Measurements from ENCODE around the gene ALG3.

ALG3 gene

DNA sequence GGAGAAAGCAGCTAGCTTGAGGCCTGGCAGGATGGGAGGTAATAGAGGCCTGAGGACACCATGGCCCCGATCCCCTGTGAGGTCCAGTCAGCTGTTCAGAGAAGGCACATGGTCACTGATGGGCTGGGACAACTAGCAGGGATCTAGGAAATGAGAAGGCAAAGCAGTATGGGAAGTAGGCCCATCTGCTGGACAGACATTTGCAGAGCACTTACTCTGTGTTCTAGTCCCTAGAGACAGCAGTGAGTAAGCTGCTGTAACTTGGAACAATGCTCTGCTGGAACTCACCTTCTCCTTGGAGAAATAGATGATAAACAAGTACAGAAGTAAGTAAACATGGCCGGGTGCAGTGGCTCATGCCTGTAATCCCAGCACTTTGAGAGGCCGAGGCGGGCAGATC is 34.2 kb upstream of the ALG3 start:
- Histone ChIP-seq H2AFZ (ENCODE audit: low read length) (no peak overlapping the region), H3K4me3 (ENCODE audit: low read length) (no peak overlapping the region), H3K9ac (ENCODE audit: low read length) (no peak overlapping the region), H4K20me1 (ENCODE audit: insufficient read depth, low read length) (no peaks in the 10 kb centered on the region), H3K27me3 (replicated peaks; ENCODE audit: insufficient read depth, low read length) (peaks cover 45% of the 10 kb centered on the region), H3K4me1 (ENCODE audit: low read length) (no peaks in the 10 kb centered on the region), H3K79me2 (ENCODE audit: low read length) (no peaks in the 10 kb centered on the region), H3K9me2 (replicated peaks; ENCODE audit: insufficient read depth, low read length) (no peaks in the 10 kb centered on the region), H3F3A (ENCODE audit: insufficient read depth, low read length) (no peaks in the 10 kb centered on the region), H3K27ac (ENCODE audit: low read length) (no peak overlapping the region), H3K36me3 (replicated peaks; ENCODE audit: insufficient read depth, low read length) (no peaks in the 10 kb centered on the region), H3K9me3 (replicated peaks; ENCODE audit: insufficient read depth, low read length) (no peaks in the 10 kb centered on the region), H3K4me2 (ENCODE audit: low read depth, low read length) (no peak overlapping the region)
- no peak for DNase-seq
- no peak for TF ChIP-seq EZH2 (optimal IDR thresholded peaks at IDR 0.05; ENCODE audit: low read depth, low read length)
- TF ChIP-seq EZH2phosphoT487 (IDR thresholded peaks at IDR 0.05; ENCODE audit: low read length) = no peak
- TF ChIP-seq CTCF (IDR thresholded peaks at IDR 0.05; ENCODE audit: low read length) = no peak

- H3K36me3 ChIP-seq (replicated peaks; ENCODE audit: insufficient read depth, low read length) = no peaks in the 10 kb centered on the region
- H3K4me2 ChIP-seq (ENCODE audit: low read depth, low read length) = no peak overlapping the region
- H3K4me3 ChIP-seq (ENCODE audit: low read length) = no peak overlapping the region
- no peaks in the 10 kb centered on the region for H3K9me2 ChIP-seq (replicated peaks; ENCODE audit: insufficient read depth, low read length)
- no peaks in the 10 kb centered on the region for H3F3A ChIP-seq (ENCODE audit: insufficient read depth, low read length)
- no peaks in the 10 kb centered on the region for H4K20me1 ChIP-seq (ENCODE audit: insufficient read depth, low read length)
- no peaks in the 10 kb centered on the region for H3K9me3 ChIP-seq (replicated peaks; ENCODE audit: insufficient read depth, low read length)
- H3K4me1 ChIP-seq (ENCODE audit: low read length) = no peaks in the 10 kb centered on the region
- no peak overlapping the region for H3K27ac ChIP-seq (ENCODE audit: low read length)
- TF ChIP-seq CTCF (IDR thresholded peaks at IDR 0.05; ENCODE audit: low read length) = no peak
- TF ChIP-seq EZH2 (optimal IDR thresholded peaks at IDR 0.05; ENCODE audit: low read depth, low read length) = no peak
- TF ChIP-seq EZH2phosphoT487 (IDR thresholded peaks at IDR 0.05; ENCODE audit: low read length) = no peak
- no peak overlapping the region for H2AFZ ChIP-seq (ENCODE audit: low read length)
- DNase-seq = no peak
- H3K79me2 ChIP-seq (ENCODE audit: low read length) = no peaks in the 10 kb centered on the region
- no peak overlapping the region for H3K9ac ChIP-seq (ENCODE audit: low read length)
- H3K27me3 ChIP-seq (replicated peaks; ENCODE audit: insufficient read depth, low read length) = peaks cover 53% of the 10 kb centered on the region
Observed at GRCh38 chr3:184277366-184277765, 28.6 kb upstream of the ALG3 start.

DNA sequence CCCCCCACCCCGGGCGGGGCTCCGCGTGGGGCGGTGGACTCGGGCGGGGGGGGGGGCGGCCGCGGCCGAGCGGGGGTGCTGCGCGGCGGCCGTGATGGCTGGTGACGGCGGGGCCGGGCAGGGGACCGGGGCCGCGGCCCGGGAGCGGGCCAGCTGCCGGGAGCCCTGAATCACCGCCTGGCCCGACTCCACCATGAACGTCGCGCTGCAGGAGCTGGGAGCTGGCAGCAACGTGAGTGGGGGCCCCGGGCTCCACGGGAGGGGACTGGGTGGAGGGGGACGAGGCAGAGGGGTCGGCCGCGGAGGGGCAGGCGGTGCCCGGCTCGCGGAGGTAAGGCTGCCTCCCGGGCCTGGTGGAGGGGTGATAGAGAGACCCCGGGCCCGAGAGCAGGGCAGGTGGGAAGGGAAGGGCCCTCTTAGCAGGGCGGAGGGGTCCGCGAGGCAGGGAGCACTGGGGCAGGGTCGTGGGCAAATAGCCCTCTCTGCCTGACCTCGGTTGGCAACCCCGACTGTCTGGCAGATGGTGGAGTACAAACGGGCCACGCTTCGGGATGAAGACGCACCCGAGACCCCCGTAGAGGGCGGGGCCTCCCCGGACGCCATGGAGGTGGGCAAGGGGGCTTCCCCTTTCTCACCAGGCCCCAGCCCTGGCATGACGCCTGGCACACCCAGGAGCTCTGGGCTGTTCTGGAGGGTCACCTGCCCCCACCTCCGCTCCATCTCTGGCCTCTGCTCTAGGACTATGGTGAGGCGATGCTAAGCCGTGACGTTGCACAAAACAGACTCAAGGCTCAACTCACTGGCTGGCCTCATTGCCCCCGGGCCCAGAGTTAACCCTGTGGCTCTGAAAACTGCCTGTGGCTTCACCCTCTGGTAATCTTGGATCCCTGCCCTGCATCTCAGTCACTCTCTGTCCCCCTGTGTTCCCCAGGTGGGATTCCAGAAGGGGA is 27.5 kb upstream of the ALG3 start, which contains the start of gene ECE2:
Gene ECE2 (plus strand): TSS at position 62 of the 950 bp plus-strand sequence. CDS start 132 bp downstream, at position 194.
- no peaks in the 10 kb centered on the region for H3K79me2 ChIP-seq (ENCODE audit: low read length)
- no peak for DNase-seq
- no peak within 1 kb of the TSS for H2AFZ ChIP-seq (ENCODE audit: low read length)
- peaks cover 50% of the 10 kb centered on the region for H3K27me3 ChIP-seq (replicated peaks; ENCODE audit: insufficient read depth, low read length)
- H3K27ac ChIP-seq (ENCODE audit: low read length) = no peak within 1 kb of the TSS
- H4K20me1 ChIP-seq (ENCODE audit: insufficient read depth, low read length) = no peaks in the 10 kb centered on the region
- no peaks in the 10 kb centered on the region for H3K9me3 ChIP-seq (replicated peaks; ENCODE audit: insufficient read depth, low read length)
- no peak within 1 kb of the TSS for H3K9ac ChIP-seq (ENCODE audit: low read length)
- H3K9me2 ChIP-seq (replicated peaks; ENCODE audit: insufficient read depth, low read length) = no peaks in the 10 kb centered on the region
- H3F3A ChIP-seq (ENCODE audit: insufficient read depth, low read length) = no peaks in the 10 kb centered on the region
- H3K4me1 ChIP-seq (ENCODE audit: low read length) = no peaks in the 10 kb centered on the region
- H3K36me3 ChIP-seq (replicated peaks; ENCODE audit: insufficient read depth, low read length) = no peaks in the 10 kb centered on the region
- no peak within 1 kb of the TSS for H3K4me3 ChIP-seq (ENCODE audit: low read length)
- H3K4me2 ChIP-seq (ENCODE audit: low read depth, low read length) = no peak within 1 kb of the TSS
- no peak for TF ChIP-seq EZH2 (optimal IDR thresholded peaks at IDR 0.05; ENCODE audit: low read depth, low read length)
- no peak for TF ChIP-seq CTCF (IDR thresholded peaks at IDR 0.05; ENCODE audit: low read length)
- no peak for TF ChIP-seq EZH2phosphoT487 (IDR thresholded peaks at IDR 0.05; ENCODE audit: low read length)

Measured in MM.1S (cell line).